22Rv1 (cell line): ENCODE data around the gene VIM.

Source experiments
- CTCF ChIP-seq: fragments of 450-650 bp; IDR thresholded peaks from 2 replicates; pipeline ENCODE4 v1.5.1; 2017; ENCODE audit warnings: mild to moderate bottlenecking
- ZFX ChIP-seq: fragments of 450-650 bp; IDR thresholded peaks from 2 replicates; pipeline ENCODE4 v1.6.1; 2017; ENCODE audit warnings: antibody characterized with exemption, borderline replicate concordance

DNA sequence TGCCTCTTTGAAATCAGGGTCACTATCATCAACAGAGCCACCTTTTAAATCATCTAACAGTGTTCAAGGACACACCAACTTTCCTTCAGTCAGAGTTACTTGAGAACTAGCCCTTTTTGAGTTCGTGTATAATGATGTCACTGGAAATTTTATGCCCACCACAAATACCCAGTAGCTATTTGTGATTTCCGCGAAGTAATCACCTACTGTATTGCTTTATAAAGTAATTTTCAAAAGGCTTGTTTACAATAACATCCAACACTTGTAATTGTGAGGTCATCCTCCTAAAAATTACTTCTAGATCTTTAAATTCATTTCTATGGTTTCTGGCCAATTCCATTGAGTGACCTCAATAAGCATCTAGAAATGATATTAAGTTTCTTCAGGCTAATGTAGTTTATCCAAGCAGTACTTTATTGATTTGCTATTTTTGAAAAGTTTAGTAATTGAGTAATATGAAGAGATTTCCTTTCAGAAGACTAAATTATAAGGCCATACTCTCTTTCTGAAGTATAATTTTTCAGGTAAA is 39.3 kb upstream of the VIM start:
- TF ChIP-seq CTCF (no peak), ZFX (no peak)
